SK-N-MC (cell line): ENCODE results near the gene CXCL14.

ENCODE experiments used
- DNase-seq: peaks from one replicate; pipeline ENCODE4 v3.0.0-alpha.2; 2011; ENCODE audit warnings: low read depth, low spot score
- H3K27ac ChIP-seq: fragments of 200-600 bp; sonication (generic); 2 replicates; pipeline ENCODE4 v1.5.1; 2016; ENCODE audit warnings: mixed run types
- H3K36me3 ChIP-seq: fragments of 200-600 bp; sonication (generic); 2 replicates; pipeline ENCODE4 v1.6.1; 2017; ENCODE audit warnings: antibody characterized with exemption, low read length, mixed read lengths; ENCODE audit not compliant: insufficient read depth
- H3K4me3 ChIP-seq: fragments of 200-600 bp; sonication (generic); 2 replicates; pipeline ENCODE4 v1.5.1; 2016
- H3K9ac ChIP-seq: fragments of 200-600 bp; sonication (generic); 2 replicates; pipeline ENCODE4 v1.8.0; 2017; ENCODE audit warnings: mixed run types, mixed read lengths; ENCODE audit not compliant: insufficient read length
- H3K9me3 ChIP-seq: fragments of 200-600 bp; sonication (generic); 2 replicates; pipeline ENCODE4 v1.6.1; 2017; ENCODE audit warnings: low read depth, mild to moderate bottlenecking, antibody characterized with exemption, low read length, moderate library complexity, mixed read lengths
- EZH2 ChIP-seq: fragments of 200-600 bp; sonication (generic); IDR thresholded peaks from one replicate; pipeline ENCODE4 v1.6.1; 2017; ENCODE audit warnings: antibody characterized with exemption
- FOXP2 ChIP-seq: optimal IDR thresholded peaks from 2 replicates; pipeline ENCODE3; 2011; ENCODE audit warnings: mild to moderate bottlenecking, moderate library complexity; ENCODE audit not compliant: insufficient read depth; ENCODE audit errors: extremely low read length, control extremely low read depth
- POLR2AphosphoS5 ChIP-seq: IDR thresholded peaks from 2 replicates; pipeline ENCODE4 v1.6.1; 2012; ENCODE audit warnings: mild to moderate bottlenecking, low read depth, low read length, borderline replicate concordance

CXCL14 gene

DNA sequence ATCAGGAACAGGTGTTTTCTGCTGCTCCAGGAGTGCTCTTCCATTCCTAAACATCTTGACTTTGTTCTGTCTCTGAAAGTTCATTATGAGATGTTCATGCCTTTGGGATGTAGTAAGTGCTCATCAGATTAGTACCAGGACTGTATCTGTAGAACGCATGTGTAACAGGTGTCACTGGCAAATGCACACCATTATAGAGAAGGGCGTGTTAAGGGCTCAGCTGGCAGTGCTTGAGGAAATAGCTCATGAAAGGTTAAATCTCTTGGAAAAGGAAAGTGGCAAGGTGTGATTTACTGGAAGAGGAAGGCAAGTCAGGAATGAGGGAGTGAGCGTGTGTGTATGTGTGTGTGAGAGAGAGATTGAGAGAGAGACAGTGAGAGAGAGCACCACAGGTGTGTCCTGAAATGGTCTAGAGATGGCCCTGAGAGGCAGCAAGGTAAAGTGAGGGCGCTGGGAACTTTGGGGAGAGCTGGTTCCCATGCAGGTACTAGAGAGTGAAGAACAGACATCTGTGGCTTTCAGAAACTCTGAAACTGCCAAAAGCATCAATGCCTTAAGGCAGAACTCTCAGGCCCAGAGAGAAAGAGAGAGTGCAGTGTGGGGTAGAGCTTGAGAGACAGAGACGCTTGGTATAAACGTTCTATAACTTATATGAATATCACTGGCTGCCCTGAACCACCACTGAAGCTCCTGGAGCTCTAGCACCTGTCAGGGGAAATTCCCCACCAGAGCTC, 13.7 kb upstream of the CXCL14 start:
- no peak overlapping the region for H3K27ac ChIP-seq
- TF ChIP-seq FOXP2, result no peak
- TF ChIP-seq EZH2, result no peak
- no peak for TF ChIP-seq POLR2AphosphoS5
- H3K4me3 ChIP-seq, result no peak overlapping the region
- H3K9me3 ChIP-seq, result no peaks in the 10 kb centered on the region
- no peak for DNase-seq
- H3K36me3 ChIP-seq, result no peaks in the 10 kb centered on the region
- H3K9ac ChIP-seq, result no peak overlapping the region

DNA sequence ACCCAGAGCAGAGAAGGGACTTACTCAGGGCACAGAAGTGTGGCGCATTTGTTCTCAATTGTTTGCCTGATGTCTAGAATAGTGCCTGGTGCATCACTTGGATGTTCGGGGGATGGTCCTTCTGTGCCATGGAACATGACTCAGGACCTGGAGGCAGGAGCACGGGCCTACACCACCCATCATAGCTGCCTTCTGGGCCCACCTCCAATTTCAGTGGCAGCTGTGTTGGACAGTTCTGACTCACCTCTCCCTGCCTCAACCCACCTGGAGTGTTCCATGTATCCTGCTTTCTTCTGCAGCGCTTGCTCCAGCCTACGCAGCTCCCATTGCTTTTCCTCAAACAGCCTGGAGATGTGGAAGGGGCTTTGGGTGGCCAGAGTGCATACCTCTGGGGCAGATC, 12.5 kb upstream of the CXCL14 start:
- no peak for TF ChIP-seq FOXP2
- no peak for TF ChIP-seq POLR2AphosphoS5
- TF ChIP-seq EZH2, result no peak
- Histone ChIP-seq H3K36me3 (no peaks in the 10 kb centered on the region), H3K27ac (no peak overlapping the region), H3K4me3 (no peak overlapping the region), H3K9me3 (no peaks in the 10 kb centered on the region), H3K9ac (no peak overlapping the region)
- no peak for DNase-seq

DNA sequence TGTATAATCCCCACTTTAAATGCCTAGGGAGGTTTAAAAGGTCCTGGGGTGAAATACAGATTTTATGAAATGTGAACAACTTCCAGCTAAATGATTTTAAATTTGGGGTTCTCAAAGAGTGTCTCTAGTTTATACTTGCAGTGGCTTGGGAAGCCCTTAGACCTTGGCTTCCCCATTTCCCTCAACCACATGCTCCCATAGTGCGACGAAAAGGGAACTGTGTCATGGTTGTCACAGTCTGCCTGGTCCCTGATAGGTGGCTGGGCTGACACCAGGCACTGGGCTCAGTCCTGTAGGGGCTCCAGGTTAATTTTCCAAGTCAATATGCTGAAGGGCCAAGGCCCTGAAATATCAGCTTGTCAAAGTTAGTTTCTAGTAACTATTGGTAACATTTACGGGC, 10.4 kb upstream of the CXCL14 start:
- H3K9me3 ChIP-seq, result no peaks in the 10 kb centered on the region
- no peaks in the 10 kb centered on the region for H3K36me3 ChIP-seq
- no peak for TF ChIP-seq POLR2AphosphoS5
- no peak for TF ChIP-seq EZH2
- no peak for TF ChIP-seq FOXP2
- H3K4me3 ChIP-seq, result no peak overlapping the region
- H3K27ac ChIP-seq, result no peak overlapping the region
- H3K9ac ChIP-seq, result no peak overlapping the region
- no peak for DNase-seq

- Histone ChIP-seq H3K9me3 (no peaks in the 10 kb centered on the region), H3K4me3 (no peak overlapping the region), H3K9ac (no peak overlapping the region), H3K36me3 (no peaks in the 10 kb centered on the region), H3K27ac (no peak overlapping the region)
- no peak for TF ChIP-seq FOXP2
- no peak for TF ChIP-seq POLR2AphosphoS5
- TF ChIP-seq EZH2, result no peak
- DNase-seq, result no peak
Observed at GRCh38 chr5:135587721-135588663, 9.2 kb upstream of the CXCL14 start.

DNA sequence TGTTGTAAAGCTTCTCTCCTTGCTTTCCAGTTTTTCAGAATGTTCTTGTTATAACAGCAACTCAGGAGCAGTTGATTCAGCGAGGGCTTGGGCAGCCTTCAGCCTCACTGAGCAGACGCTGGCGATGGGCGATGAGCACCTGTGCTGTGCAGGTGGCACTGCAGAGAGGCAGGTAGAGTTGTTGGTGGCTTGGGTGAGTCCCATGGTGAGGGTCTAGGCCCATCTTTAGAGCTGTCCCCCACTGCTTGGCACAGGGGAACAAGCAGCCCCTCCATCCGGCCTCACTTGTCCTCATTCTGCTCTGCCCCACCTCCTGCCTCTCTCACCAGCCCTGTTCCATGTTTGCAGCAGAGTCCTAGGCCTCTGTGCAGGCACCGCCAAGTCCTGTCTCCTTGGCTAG, 6.1 kb upstream of the CXCL14 start:
- no peak overlapping the region for H3K9ac ChIP-seq
- DNase-seq, result no peak

GRCh38 chr5:135584276-135584675, 5.5 kb upstream of the CXCL14 start:
- no peak for TF ChIP-seq POLR2AphosphoS5
- TF ChIP-seq FOXP2, result no peak
- no peak for TF ChIP-seq EZH2
- Histone ChIP-seq H3K27ac (no peak overlapping the region), H3K4me3 (no peak overlapping the region), H3K9ac (no peak overlapping the region), H3K9me3 (no peaks in the 10 kb centered on the region), H3K36me3 (no peaks in the 10 kb centered on the region)
- DNase-seq, result no peak

More for the DNA sequence above, 6.1 kb upstream of the CXCL14 start:
- Histone ChIP-seq H3K4me3 (no peak overlapping the region), H3K36me3 (no peaks in the 10 kb centered on the region), H3K27ac (no peak overlapping the region), H3K9me3 (no peaks in the 10 kb centered on the region)
- no peak for TF ChIP-seq EZH2
- TF ChIP-seq FOXP2, result no peak
- no peak for TF ChIP-seq POLR2AphosphoS5

DNA sequence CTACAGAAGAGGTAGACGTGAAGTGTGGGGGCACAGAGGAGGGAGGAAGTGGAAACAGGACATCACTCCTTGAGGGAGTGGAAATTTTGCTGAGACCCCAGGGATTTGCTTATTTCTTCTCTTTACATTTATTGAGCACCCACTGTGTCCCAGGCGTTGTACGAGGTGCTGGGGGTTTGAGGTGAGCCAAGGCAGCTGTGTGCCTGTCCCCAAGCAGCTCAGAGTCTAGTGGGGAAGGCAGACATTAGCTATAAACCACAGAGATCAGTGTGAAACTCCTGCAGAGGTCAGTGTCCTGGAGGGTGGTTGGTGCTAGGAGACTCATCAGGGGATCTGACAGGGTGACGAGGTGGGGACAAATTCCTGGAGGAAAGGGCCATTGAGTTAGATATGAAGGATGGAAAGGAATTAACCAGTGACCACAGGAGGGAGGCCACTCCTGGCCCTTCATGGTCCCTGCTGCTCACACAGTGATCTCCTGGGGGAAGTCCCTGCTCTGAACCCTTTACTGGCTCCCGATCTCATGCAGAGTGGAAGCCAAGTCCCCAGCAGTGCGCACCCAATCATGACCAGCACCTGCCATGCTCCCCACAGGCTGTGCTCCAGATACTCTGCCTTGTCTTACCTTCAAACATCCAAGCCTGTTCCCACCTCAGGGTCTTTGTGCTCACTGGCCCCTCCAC, 3.4 kb upstream of the CXCL14 start:
- no peak overlapping the region for H3K4me3 ChIP-seq
- H3K27ac ChIP-seq, result no peak overlapping the region
- no peaks in the 10 kb centered on the region for H3K36me3 ChIP-seq
- H3K9me3 ChIP-seq, result no peaks in the 10 kb centered on the region
- H3K9ac ChIP-seq, result no peak overlapping the region
- no peak for TF ChIP-seq EZH2
- no peak for TF ChIP-seq FOXP2
- no peak for TF ChIP-seq POLR2AphosphoS5
- no peak for DNase-seq

DNA sequence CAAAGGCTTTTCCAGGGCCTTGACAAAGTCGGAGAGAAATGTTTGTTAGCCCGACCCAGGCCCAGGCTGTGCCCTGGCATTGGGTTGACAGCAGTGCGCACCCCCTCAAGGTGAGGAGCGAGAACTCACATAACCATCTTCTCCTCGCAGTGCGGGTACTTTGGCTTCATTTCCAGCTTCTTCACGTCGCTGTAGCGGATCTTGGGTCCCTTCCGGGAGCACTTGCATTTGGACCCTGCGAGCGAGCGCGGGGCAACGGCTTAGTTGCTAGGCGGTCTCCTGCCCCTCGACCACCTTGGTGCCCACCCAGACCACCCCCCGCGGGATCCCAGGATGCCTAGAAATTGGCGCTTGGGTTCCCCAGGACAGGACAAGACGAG, 496 bp downstream of the CXCL14 start:
- no peaks in the 10 kb centered on the region for H3K36me3 ChIP-seq
- TF ChIP-seq FOXP2, result no peak
- TF ChIP-seq EZH2, result no peak
- no peak for TF ChIP-seq POLR2AphosphoS5
- H3K9me3 ChIP-seq, result no peaks in the 10 kb centered on the region
- no peak overlapping the region for H3K9ac ChIP-seq
- no peak for DNase-seq
- H3K27ac ChIP-seq, result no peak overlapping the region
- no peak overlapping the region for H3K4me3 ChIP-seq
